Medulla oblongata (tissue), 1 donor: ENCODE results near the gene CD99.
A peak's percentile ranks its signal among the peaks of the same experiment; 100 is the strongest.
"Not testable (repeated sequence)": the region's sequence is repeated elsewhere in the genome, so short reads cannot be mapped to it uniquely, and the experiment has no call there.

Source experiments
- DNase-seq: peaks from one replicate; pipeline ENCODE4 v3.0.0-alpha.2; 2015; ENCODE audit errors: extremely low spot score

CD99 gene

DNA sequence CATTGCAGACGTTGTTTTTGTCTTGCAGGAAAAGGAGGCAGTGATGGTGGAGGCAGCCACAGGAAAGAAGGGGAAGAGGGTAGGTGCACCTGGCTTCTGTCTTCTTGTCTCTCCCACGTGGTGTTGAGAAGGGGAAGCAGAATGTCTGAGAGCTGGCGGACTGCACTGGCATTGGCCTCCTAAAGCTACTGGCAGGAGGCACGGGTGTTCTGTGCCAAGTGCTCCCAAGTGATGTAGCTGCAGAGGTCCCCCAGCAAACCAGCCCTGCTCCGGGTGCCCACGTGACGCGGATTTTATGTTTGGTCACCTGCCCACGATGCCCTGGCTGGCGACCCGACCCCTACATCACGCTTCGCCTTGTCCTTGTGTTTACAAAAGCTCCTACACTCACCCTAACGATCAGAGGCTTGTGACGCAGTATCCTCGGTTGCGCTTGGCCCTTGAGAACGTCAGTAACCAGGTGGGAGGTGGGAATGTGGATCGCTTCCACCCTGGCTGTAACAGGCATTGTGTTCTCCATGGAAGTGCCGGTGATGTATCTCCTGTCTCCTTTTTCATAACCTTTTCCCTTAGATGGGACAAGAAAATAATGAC lies 32.3 kb downstream of the CD99 start:
- DNase-seq = peak; percentile 46

DNA sequence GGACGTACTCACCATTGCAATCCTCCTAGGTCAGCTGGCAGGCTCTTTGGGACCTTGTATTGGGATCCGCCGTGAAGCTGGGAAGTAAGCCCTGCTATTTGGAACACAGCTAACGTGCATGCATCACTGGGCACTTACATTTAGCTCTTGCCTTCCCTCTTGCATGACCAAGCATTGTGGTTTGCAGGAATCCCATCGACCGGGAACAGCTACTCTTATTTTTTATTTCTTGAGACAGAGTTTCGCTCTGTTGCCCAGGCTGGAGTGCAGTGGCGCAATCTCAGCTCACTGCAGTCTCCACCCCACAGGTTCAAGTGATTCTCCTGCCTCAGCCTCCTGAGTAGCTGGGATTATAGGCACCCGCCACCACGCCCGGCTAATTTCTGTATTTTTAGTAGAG lies 36.2 kb downstream of the CD99 start:
- DNase-seq = peak; percentile 38

DNA sequence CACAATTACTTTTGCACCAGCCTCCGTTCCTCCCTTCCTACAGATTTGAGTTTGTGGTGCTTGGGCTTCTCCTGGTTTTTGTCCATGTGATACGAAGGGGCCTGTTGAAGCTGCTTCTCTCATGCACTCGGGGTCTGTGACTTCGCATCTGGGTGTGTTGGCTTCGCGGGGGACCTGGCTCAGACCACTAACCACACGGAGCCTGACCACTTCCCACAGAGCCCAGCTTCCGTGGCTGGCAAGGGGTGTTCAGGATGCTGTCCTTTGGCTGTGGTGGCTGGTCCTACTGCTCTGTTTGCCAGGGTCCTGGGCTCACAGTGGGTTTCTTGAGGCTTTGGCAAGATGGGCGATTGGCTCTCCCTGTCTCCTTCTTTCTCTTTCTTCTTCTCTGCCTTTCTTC lies 41.0 kb downstream of the CD99 start:
- no peak for DNase-seq

DNA sequence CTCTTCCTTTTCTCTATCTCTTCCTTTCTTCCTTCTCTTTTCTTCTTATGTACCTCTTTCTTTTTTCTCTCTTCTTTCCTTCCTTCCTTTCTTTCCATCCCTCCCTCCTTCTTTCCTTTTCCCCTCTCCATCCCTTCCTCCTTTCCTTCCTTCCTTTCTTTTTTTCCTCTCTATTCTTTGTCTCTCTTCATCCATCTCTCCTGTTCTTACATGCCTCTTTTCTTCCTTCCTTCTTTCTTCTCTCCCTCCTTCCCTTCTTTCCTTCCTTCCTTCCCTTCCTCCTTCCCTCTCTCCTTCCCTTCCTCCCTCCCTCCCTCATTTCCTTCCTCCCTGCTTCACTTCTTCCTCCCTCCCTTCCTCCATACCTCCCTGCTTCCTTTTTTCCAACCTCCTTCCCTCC lies 41.6 kb downstream of the CD99 start:
- no peak for DNase-seq

GRCh38 chrX:2733286-2733685 lies 42.2 kb downstream of the CD99 start:
- DNase-seq = no peak

GRCh38 chrX:2735270-2735669 lies 44.2 kb downstream of the CD99 start:
- DNase-seq = no peak

- no peak for DNase-seq
Observed at GRCh38 chrX:2740672-2741071, 49.6 kb downstream of the CD99 start.

GRCh38 chrX:2741386-2741785 lies 50.3 kb downstream of the CD99 start:
- no peak for DNase-seq

DNA sequence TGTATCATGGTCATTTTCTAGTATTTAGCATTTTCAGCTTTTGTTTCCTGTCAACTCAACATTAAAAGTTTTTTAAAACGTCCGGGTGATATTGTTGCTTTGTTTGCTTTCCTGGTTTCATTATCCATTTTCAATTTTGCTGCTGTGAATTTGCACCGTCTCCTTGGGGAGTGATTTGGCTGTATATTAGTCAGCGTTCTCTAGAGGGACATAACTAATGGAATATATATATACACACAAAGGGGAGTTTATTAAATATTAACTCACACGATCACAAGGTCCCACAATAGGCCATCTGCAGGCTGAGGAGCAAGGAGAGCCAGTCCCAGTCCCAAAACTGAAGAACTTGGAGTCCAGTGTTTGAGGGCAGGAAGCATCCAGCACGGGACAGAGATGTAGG lies 55.2 kb downstream of the CD99 start:
- DNase-seq = not testable (repeated sequence)

- no peak for DNase-seq
Observed at GRCh38 chrX:2748171-2748814, 57.2 kb downstream of the CD99 start.

DNA sequence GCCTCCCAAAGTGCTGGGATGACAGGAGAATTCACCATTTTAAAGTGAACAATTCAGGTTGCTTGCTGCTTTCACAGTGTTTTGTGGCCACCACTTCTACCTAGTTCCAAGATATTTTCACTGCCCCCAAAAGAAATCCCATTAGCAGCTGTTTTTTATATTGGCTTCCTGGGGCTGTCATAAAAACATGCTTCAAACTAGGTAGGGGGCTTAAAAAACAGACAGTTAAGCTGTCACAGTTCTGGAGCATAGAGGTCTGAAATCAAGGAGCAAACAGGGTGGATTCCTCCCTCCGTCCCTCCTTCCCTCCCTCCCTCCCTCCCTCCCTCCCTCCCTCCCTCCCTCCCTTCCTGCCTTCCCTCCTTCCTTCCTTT lies 57.7 kb downstream of the CD99 start:
- DNase-seq = no peak

DNA sequence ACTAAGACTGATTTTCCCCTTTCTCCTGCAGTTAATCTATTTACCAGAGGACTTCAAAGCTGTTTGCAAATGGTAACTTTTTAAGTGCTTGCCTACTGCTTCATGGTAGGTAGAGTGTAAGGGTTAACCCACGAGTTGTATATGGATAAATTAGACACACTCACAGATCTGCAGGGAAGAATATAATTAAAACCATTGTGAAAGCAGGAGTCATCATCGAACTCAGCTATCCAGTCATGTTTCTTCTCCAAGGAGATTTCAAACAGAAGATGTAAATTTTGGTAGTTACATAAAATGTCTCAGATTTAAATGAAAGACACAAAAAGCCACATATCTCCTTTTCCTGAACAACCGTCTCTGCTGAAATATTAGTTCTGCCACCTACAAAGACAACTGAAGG lies 60.2 kb downstream of the CD99 start:
- no peak for DNase-seq

DNA sequence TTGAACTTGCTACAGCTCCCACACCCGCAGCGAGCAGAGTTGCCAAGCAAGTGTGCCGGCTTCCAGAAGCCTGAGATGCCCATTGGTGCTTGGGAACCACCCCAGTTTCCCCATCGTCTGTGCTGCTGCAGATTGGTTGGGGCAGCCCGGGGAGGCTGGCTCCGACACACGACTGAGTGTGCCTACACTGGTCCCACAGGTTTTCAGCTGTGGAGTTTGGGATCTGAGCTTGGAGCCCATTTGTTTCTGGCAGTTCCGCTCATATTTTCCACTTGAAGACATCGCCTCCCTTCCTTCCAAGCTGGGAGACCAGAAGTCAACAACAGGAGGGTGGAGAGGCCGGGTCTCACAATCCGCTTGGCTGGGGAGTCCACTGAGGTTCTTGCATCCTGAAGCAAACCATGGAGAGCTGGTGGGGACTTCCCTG lies 60.8 kb downstream of the CD99 start, which contains the start of gene XG:
Gene XG (plus strand): TSS at position 167 of the 427 bp plus-strand sequence. CDS start 235 bp downstream, at position 402.
- DNase-seq = not testable (repeated sequence)

DNA sequence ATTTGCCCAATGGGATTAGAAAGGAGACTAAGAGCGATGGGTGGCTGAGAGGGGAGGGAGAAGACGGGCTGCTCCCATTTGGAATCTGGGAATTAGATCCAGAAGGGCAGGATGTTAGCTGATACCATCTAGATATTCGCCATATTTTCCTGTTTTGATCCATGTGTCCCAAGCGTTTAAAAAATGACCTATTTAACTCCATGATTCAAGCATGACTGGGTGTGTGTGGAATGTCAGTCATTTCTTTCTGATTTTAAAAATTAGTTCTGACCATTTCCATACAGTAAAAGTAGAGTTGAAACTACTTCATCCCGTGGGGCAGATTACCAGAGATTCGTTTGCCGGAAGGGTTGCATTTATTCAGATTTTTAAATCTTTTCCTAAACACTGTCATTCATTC lies 61.3 kb downstream of the CD99 start:
- not testable (repeated sequence) for DNase-seq

- DNase-seq = not testable (repeated sequence)
Observed at GRCh38 chrX:2755163-2755715, 64.1 kb downstream of the CD99 start.

GRCh38 chrX:2756548-2756947 lies 65.5 kb downstream of the CD99 start:
- no peak for DNase-seq

- DNase-seq = no peak
Observed at GRCh38 chrX:2761246-2761645, 70.2 kb downstream of the CD99 start.

- not testable (repeated sequence) for DNase-seq
Observed at GRCh38 chrX:2762671-2763070, 71.6 kb downstream of the CD99 start.

DNA sequence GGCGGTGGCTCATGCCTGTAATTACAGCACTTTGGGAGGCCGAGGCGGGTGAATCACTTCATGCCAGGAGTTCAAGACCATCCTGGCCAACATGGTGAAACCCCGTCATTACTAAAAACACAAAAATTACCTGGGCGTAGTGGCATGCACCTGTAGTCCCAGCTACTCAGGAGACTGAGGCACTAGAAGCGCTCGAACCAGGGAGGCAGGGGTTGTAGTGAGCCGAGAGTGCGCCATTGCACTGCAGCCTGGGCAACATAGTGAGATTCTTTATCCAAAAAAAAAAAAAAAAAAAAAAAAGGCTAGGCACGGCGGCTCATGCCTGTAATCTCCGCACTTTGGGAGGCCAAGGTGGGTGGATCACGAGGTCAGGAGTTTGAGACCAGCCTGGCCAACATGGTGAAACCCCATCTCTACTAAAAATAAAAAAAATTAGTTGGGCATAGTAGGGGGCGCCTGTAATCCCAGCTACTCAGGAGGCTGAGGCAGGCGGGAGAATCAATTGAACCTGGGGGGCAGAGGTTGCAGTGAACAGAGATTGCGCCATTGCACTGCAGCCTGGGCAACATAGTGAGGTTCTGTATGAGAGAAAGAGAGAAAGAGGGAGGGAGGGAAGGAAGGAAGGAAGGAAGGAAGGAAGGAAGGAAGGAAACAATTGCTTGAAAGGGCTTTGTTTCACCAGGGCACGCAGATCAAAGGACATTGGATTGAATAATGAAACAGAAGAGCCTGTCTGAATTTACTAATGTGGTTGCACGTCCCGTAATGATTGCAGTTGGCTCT lies 73.9 kb downstream of the CD99 start:
- not testable (repeated sequence) for DNase-seq

DNA sequence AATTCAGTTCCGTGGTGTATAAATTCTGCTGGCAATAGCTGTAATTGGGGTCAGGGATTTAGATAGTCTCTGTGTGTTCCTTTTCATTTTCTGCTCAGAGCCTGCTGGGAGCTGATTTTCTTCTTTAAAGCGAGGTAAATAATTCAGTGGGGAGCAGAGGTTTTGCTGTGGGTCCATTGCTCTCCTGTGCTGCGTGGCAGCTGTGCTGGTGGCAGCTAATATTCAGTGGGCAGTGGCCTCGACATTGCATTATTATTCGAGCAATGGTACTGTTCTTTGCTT lies 74.4 kb downstream of the CD99 start:
- no peak for DNase-seq

DNA sequence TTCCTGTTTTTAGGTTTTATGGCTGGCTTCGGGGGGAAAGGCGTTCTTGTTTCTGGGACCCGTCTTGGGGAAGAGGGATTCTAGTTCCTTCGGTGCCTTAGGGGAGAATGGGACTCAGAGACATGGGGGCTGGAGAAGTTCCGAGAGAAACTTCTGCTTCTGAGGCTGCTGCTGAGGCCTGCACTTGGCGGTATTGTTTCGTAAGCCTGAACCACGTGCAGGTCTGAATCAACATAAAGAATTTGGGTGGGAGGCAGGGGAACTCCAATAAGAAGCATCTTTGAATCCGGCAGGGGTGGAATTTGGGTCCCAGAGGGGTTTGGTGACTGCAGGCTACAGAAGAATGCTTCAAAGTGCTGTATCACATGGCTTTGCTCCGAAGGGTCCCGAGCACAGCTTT lies 75.8 kb downstream of the CD99 start:
- no peak for DNase-seq

- DNase-seq = no peak
Observed at GRCh38 chrX:2767631-2768455, 76.7 kb downstream of the CD99 start.
